ENCODE data around the gene TESPA1.

The TESPA1 gene

GRCh38 chr12:54924972-54925707 is 59.4 kb downstream of the TESPA1 start:
- no peak for TF ChIP-seq FOXP2 (optimal IDR thresholded peaks at IDR 0.05; ENCODE audit: borderline replicate concordance, extremely low read depth, extremely low read length, insufficient read depth)
- TF ChIP-seq, protein P1, sequence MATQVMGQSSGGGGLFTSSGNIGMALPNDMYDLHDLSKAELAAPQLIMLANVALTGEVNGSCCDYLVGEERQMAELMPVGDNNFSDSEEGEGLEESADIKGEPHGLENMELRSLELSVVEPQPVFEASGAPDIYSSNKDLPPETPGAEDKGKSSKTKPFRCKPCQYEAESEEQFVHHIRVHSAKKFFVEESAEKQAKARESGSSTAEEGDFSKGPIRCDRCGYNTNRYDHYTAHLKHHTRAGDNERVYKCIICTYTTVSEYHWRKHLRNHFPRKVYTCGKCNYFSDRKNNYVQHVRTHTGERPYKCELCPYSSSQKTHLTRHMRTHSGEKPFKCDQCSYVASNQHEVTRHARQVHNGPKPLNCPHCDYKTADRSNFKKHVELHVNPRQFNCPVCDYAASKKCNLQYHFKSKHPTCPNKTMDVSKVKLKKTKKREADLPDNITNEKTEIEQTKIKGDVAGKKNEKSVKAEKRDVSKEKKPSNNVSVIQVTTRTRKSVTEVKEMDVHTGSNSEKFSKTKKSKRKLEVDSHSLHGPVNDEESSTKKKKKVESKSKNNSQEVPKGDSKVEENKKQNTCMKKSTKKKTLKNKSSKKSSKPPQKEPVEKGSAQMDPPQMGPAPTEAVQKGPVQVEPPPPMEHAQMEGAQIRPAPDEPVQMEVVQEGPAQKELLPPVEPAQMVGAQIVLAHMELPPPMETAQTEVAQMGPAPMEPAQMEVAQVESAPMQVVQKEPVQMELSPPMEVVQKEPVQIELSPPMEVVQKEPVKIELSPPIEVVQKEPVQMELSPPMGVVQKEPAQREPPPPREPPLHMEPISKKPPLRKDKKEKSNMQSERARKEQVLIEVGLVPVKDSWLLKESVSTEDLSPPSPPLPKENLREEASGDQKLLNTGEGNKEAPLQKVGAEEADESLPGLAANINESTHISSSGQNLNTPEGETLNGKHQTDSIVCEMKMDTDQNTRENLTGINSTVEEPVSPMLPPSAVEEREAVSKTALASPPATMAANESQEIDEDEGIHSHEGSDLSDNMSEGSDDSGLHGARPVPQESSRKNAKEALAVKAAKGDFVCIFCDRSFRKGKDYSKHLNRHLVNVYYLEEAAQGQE (IDR thresholded peaks at IDR 0.05; ENCODE audit: insufficient read depth in 1 of 2, low read depth in 2 of 2, low read length in 2 of 2) = no peak
- no peak for TF ChIP-seq POLR2AphosphoS5 (IDR thresholded peaks at IDR 0.05; ENCODE audit: low read depth, low read length)
- TF ChIP-seq TAF1 (IDR thresholded peaks at IDR 0.05; ENCODE audit: borderline replicate concordance, insufficient read depth, low read length) = no peak
- TF ChIP-seq SIN3A (IDR thresholded peaks at IDR 0.05; ENCODE audit: borderline replicate concordance, insufficient read depth, low read length) = no peak

GRCh38 chr12:54917001-54917488 is 67.5 kb downstream of the TESPA1 start:
- no peak for TF ChIP-seq FOXP2 (optimal IDR thresholded peaks at IDR 0.05; ENCODE audit: borderline replicate concordance, extremely low read depth, extremely low read length, insufficient read depth)
- no peak for TF ChIP-seq TAF1 (IDR thresholded peaks at IDR 0.05; ENCODE audit: borderline replicate concordance, insufficient read depth, low read length)
- no peak for TF ChIP-seq SIN3A (IDR thresholded peaks at IDR 0.05; ENCODE audit: borderline replicate concordance, insufficient read depth, low read length)
- TF ChIP-seq POLR2AphosphoS5 (IDR thresholded peaks at IDR 0.05; ENCODE audit: low read depth, low read length) = no peak
- TF ChIP-seq, protein P1 (IDR thresholded peaks at IDR 0.05; ENCODE audit: insufficient read depth in 1 of 2, low read depth in 2 of 2, low read length in 2 of 2) = no peak

Data from PFSK-1 (cell line).